ENCODE data around the gene HAPLN2. TPM values are rescaled to one million over a fixed set of nuclear protein-coding genes. Genes with fewer than 3 reads are reported as not detected.

The HAPLN2 gene
- total RNA-seq, 4 donors from 2014 or later = 0.83 to 5.1 (median 2.2) TPM

DNA sequence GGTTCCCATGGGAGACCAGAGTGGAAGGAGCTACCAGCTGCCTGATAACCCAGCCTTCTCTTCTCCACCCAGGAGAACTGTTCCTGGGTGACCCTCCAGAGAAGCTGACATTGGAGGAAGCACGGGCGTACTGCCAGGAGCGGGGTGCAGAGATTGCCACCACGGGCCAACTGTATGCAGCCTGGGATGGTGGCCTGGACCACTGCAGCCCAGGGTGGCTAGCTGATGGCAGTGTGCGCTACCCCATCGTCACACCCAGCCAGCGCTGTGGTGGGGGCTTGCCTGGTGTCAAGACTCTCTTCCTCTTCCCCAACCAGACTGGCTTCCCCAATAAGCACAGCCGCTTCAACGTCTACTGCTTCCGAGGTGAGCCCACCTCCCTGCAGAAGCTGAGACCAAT lies 29.3 kb downstream of the HAPLN2 start:
- no peak for DNase-seq (ENCODE audit: extremely low spot score)
- H3K27me3 ChIP-seq = peaks cover 0 to 96% (median 16%) of the 10 kb centered on the region in 4 donors
- H3K27ac ChIP-seq (replicated peaks in 1 of 4) = no peak overlapping the region
- intact Hi-C loops (cut with DNase I) = no loop called here
- TF ChIP-seq EP300 (IDR thresholded peaks at IDR 0.05) (no peak), POLR2A (IDR thresholded peaks at IDR 0.05; ENCODE audit: low read depth) (no peak), POLR2AphosphoS5 (IDR thresholded peaks at IDR 0.05) (no peak)
- TF ChIP-seq, protein P1, sequence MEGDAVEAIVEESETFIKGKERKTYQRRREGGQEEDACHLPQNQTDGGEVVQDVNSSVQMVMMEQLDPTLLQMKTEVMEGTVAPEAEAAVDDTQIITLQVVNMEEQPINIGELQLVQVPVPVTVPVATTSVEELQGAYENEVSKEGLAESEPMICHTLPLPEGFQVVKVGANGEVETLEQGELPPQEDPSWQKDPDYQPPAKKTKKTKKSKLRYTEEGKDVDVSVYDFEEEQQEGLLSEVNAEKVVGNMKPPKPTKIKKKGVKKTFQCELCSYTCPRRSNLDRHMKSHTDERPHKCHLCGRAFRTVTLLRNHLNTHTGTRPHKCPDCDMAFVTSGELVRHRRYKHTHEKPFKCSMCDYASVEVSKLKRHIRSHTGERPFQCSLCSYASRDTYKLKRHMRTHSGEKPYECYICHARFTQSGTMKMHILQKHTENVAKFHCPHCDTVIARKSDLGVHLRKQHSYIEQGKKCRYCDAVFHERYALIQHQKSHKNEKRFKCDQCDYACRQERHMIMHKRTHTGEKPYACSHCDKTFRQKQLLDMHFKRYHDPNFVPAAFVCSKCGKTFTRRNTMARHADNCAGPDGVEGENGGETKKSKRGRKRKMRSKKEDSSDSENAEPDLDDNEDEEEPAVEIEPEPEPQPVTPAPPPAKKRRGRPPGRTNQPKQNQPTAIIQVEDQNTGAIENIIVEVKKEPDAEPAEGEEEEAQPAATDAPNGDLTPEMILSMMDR (IDR thresholded peaks at IDR 0.05) = no peak
- WGBS = 82% methylated on average over 10 of the region's 10 CpGs
- H3K9me3 ChIP-seq = no peaks in the 10 kb centered on the region
- H3K4me3 ChIP-seq = no peak overlapping the region
- H3K36me3 ChIP-seq = no peaks in the 10 kb centered on the region
- H3K4me1 ChIP-seq = no peaks in the 10 kb centered on the region

DNA sequence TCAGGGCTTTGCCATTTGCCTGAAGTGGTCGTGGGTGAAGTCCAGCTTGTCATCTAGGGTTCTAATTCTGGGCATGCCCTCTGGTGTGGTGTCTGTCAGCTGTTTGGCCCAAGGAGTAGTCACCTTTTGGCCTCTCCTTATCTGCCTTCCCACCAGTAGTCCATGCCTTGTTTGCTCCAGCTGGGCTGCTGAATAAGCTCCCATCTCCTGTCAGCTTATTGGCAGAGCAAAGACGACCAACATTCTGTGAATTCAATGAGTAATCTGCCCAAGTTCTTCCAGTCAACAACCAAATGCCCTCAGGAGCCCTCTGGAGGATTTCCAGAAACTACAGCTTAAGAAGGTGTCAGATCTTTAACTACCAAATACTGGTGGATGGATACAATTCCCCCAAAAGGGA lies 29.7 kb downstream of the HAPLN2 start:
- intact Hi-C loops (cut with DNase I) = no loop called here
- H3K27ac ChIP-seq (replicated peaks in 1 of 4) = no peak overlapping the region
- 13% methylated on average over 1 of the region's 2 CpGs for WGBS

DNA sequence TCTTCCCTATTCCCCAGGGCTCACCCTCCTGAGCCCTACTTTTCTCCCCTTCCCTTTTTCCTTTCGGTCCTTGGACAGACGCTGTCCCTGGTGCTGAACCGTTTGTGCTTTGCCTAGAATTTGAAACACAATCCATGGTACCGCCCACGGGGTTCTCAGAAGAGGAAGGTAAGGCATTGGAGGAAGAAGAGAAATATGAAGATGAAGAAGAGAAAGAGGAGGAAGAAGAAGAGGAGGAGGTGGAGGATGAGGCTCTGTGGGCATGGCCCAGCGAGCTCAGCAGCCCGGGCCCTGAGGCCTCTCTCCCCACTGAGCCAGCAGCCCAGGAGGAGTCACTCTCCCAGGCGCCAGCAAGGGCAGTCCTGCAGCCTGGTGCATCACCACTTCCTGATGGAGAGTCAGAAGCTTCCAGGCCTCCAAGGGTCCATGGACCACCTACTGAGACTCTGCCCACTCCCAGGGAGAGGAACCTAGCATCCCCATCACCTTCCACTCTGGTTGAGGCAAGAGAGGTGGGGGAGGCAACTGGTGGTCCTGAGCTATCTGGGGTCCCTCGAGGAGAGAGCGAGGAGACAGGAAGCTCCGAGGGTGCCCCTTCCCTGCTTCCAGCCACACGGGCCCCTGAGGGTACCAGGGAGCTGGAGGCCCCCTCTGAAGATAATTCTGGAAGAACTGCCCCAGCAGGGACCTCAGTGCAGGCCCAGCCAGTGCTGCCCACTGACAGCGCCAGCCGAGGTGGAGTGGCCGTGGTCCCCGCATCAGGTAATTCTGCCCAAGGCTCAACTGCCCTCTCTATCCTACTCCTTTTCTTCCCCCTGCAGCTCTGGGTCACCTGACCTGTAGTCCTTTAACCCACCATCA lies 33.1 kb downstream of the HAPLN2 start:
- Histone ChIP-seq H3K9me3 (no peaks in the 10 kb centered on the region), H3K4me1 (peaks cover 9 to 15% (median 12%) of the 10 kb centered on the region in 4 donors), H3K27me3 (peaks cover 0 to 96% (median 16%) of the 10 kb centered on the region in 4 donors), H3K36me3 (no peaks in the 10 kb centered on the region), H3K27ac (replicated peaks in 1 of 4) (no peak overlapping the region), H3K4me3 (no peak overlapping the region)
- 53% methylated on average over 16 of the region's 16 CpGs for WGBS
- no peak for DNase-seq (ENCODE audit: extremely low spot score)
- intact Hi-C loops (cut with DNase I) = loop anchor here (10.0 kb wide), 1 partner anchor 68 kb away; no protein-coding TSS in a partner anchor
- TF ChIP-seq POLR2A (IDR thresholded peaks at IDR 0.05; ENCODE audit: low read depth) (no peak), POLR2AphosphoS5 (IDR thresholded peaks at IDR 0.05) (no peak), EP300 (IDR thresholded peaks at IDR 0.05) (no peak)
- TF ChIP-seq, protein P1 (IDR thresholded peaks at IDR 0.05) = no peak

More for the DNA sequence above, 29.7 kb downstream of the HAPLN2 start:
- TF ChIP-seq POLR2AphosphoS5 (IDR thresholded peaks at IDR 0.05) (no peak), EP300 (IDR thresholded peaks at IDR 0.05) (no peak), POLR2A (IDR thresholded peaks at IDR 0.05; ENCODE audit: low read depth) (no peak)
- TF ChIP-seq, protein P1 (IDR thresholded peaks at IDR 0.05) = no peak
- peaks cover 0 to 98% (median 16%) of the 10 kb centered on the region in 4 donors for H3K27me3 ChIP-seq
- no peak overlapping the region for H3K4me3 ChIP-seq
- no peak for DNase-seq (ENCODE audit: extremely low spot score)
- H3K36me3 ChIP-seq = no peaks in the 10 kb centered on the region
- no peaks in the 10 kb centered on the region for H3K4me1 ChIP-seq
- H3K9me3 ChIP-seq = no peaks in the 10 kb centered on the region

DNA sequence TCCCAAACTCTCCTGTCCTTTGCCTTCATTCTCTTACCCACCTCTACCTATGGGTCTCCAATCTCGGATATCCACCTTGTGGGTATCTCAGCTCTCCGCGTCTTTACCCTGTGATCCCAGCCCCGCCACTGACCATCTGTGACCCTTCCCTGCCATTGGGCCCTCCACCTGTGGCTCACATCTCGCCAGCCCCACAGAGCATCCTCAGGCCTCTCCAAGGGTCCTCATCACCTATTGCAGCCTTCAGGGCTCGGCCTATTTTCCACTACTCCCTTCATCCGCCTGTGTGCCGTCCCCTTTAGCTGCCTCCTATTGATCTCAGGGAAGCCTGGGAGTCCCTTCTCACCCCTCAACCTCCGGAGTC lies 33.8 kb downstream of the HAPLN2 start:
- Histone ChIP-seq H3K4me1 (peaks cover 15 to 21% (median 17%) of the 10 kb centered on the region in 4 donors), H3K27ac (replicated peaks in 1 of 4) (no peak overlapping the region), H3K9me3 (no peaks in the 10 kb centered on the region), H3K27me3 (peaks cover 0 to 90% (median 14%) of the 10 kb centered on the region in 4 donors), H3K36me3 (no peaks in the 10 kb centered on the region), H3K4me3 (no peak overlapping the region)
- TF ChIP-seq POLR2AphosphoS5 (IDR thresholded peaks at IDR 0.05) = no peak
- no peak for TF ChIP-seq POLR2A (IDR thresholded peaks at IDR 0.05; ENCODE audit: low read depth)
- no peak for TF ChIP-seq EP300 (IDR thresholded peaks at IDR 0.05)
- no peak for DNase-seq (ENCODE audit: extremely low spot score)
- 80% methylated on average over 9 of the region's 9 CpGs for WGBS
- intact Hi-C loops (cut with DNase I) = loop anchor here (10.0 kb wide), 1 partner anchor 68 kb away; no protein-coding TSS in a partner anchor

DNA sequence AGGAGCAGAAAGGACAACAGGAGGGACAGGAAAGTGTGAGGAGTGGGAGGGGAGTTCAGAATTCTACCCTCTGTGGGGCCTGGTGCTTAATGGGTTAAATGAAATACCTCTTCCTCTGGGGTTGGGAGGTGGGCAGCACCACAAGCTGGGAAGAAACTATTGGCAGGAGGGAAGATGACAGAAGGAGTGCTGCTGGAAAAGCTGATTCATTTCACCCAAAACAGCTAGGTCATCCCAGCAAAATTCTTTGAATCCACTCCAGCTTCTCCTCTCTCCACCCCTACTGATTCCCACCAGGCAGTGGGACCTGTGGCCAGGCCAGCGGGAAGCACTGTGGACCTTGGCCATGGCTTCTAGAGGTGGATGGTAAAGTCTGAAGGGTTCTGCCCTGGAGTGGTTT lies 35.5 kb downstream of the HAPLN2 start:
- intact Hi-C loops (cut with DNase I) = loop anchor here (10.0 kb wide), 1 partner anchor 70 kb away; no protein-coding TSS in a partner anchor
- no peaks in the 10 kb centered on the region for H3K36me3 ChIP-seq
- H3K4me3 ChIP-seq = no peak overlapping the region
- DNase-seq (ENCODE audit: extremely low spot score) = no peak
- H3K4me1 ChIP-seq = peaks cover 22 to 31% (median 27%) of the 10 kb centered on the region in 4 donors
- no peak overlapping the region for H3K27ac ChIP-seq (replicated peaks in 1 of 4)
- no peaks in the 10 kb centered on the region for H3K9me3 ChIP-seq
- 22% methylated on average over 1 of the region's 1 CpG for WGBS
- TF ChIP-seq POLR2AphosphoS5 (IDR thresholded peaks at IDR 0.05) (no peak), POLR2A (IDR thresholded peaks at IDR 0.05; ENCODE audit: low read depth) (no peak), EP300 (IDR thresholded peaks at IDR 0.05) (no peak)
- TF ChIP-seq, protein P1 (IDR thresholded peaks at IDR 0.05) = no peak
- H3K27me3 ChIP-seq = peaks cover 0 to 73% (median 14%) of the 10 kb centered on the region in 4 donors

Measured in esophagus muscularis mucosa (tissue), 4 donors.